Fibroblast of villous mesenchyme (primary cell): ENCODE measurements around the gene PRXL2A. TPM values are rescaled to one million over a fixed set of nuclear protein-coding genes. Genes with fewer than 3 reads are reported as not detected.
A peak's percentile ranks its signal among the peaks of the same experiment; 100 is the strongest.
"Not testable (repeated sequence)": the region's sequence is repeated elsewhere in the genome, so short reads cannot be mapped to it uniquely, and the experiment has no call there.

ENCODE experiments used
- DNase-seq: peaks from one replicate; pipeline ENCODE4 v3.0.0-alpha.2; 2010; ENCODE audit warnings: low read depth
- H3K4me3 ChIP-seq: 2 replicates; pipeline ENCODE4 v1.5.1; 2011; ENCODE audit warnings: low read depth, mild to moderate bottlenecking, low read length
- total RNA-seq: library from RNA; depleted of rRNA; stranded (reverse); fragments of >200 nt; gene quantifications from 2 replicates; pipeline ENCODE4 v1.2.3, GENCODE V29; 2012
- TF ChIP-seq, protein P1 (sequence below): IDR thresholded peaks from 2 replicates; pipeline ENCODE4 v1.5.1; 2012; ENCODE audit warnings: low read depth, mild to moderate bottlenecking, low read length; ENCODE audit not compliant: insufficient read depth

Gene PRXL2A, protein sequence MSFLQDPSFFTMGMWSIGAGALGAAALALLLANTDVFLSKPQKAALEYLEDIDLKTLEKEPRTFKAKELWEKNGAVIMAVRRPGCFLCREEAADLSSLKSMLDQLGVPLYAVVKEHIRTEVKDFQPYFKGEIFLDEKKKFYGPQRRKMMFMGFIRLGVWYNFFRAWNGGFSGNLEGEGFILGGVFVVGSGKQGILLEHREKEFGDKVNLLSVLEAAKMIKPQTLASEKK
- total RNA-seq, result 79.0 and 80.5 TPM in 2 replicates

DNA sequence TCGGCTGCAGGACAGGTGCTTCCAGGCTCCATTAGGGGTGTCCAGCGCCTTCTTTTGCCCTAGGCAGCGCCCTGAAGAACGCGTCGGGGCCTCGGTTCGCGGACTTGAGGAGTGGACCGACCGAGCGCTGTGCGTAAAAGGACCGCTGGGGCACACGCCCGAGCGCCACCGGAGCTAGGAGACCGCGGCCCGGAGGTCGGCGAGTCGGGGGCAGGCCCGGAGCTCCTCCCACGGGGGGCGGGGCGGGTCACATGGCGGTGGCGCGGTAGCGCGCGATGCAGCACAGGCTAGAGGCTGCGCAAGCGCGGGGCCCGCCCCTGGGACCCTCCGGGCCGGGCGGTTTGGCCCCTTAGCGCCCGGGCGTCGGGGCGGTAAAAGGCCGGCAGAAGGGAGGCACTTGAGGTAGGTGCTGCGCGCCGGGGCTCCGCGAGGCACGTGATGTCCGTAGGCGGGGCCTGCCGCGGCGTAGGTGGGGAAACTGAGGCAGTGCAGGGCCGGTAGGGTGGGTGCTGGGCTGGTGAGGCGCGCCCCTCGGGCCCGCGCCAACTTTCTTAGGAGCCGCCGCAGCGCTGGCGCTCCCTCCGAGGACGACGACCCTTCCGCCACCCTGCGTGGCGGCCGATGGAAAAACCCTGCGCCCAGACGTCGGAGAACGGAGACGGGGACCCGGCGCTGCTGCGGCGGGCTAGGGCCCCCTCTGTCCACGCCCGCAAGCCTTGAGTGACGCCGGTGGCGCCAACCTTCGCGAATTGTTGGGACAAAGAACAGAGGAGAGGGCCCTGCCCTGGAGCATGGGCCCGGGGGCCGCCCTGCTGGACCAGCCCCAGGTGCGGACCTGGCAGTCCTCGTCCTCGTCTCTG lies at the start of gene PRXL2A:
Gene PRXL2A, plus strand, starts transcription at position 310 of the 860 bp plus-strand sequence. CDS start 11,917 bp downstream, outside the sequence.
- TF ChIP-seq, protein P1, sequence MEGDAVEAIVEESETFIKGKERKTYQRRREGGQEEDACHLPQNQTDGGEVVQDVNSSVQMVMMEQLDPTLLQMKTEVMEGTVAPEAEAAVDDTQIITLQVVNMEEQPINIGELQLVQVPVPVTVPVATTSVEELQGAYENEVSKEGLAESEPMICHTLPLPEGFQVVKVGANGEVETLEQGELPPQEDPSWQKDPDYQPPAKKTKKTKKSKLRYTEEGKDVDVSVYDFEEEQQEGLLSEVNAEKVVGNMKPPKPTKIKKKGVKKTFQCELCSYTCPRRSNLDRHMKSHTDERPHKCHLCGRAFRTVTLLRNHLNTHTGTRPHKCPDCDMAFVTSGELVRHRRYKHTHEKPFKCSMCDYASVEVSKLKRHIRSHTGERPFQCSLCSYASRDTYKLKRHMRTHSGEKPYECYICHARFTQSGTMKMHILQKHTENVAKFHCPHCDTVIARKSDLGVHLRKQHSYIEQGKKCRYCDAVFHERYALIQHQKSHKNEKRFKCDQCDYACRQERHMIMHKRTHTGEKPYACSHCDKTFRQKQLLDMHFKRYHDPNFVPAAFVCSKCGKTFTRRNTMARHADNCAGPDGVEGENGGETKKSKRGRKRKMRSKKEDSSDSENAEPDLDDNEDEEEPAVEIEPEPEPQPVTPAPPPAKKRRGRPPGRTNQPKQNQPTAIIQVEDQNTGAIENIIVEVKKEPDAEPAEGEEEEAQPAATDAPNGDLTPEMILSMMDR, result no peak
- peak; percentile 63 for DNase-seq
- H3K4me3 ChIP-seq, result peak within 1 kb of the TSS; percentile 77

DNA sequence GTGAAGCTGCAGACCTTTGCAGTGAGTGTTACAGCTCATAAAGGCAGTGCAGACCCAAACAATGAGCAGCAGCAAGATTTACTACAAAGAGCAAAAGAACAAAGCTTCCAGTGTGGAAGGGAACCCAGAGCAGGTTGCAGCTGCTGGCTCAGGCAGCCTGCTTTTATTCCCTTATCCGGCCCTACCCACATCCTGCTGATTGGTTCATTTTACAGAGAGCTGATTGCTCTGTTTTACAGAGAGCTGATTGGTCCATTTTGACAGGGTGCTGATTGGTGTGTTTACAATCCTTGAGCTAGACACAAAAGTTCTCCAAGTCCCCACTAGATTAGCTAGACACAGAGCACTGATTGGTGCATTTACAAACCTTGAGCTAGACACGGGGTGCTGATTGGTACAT lies 49.4 kb upstream of the PRXL2A start:
- not testable (repeated sequence) for H3K4me3 ChIP-seq, DNase-seq

DNA sequence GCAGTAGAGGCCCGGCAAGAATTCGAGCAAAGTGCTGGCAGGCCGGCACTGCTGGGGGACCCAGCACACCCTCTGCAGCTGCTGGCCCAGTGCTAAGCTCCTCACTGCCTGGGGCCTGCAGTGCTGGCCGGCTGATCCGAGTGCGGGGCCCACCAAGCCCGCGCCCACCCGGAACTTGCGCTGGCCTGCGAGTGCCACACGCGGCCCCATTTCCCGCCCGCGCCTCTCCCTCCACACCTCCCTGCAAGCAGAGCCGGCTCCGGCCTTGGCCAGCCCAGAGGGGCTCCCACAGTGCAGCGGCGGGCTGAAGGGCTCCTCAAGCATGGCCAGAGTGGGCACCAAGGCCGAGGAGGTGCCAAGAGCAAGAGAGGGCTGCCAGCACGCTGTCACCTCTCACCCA lies 48.7 kb upstream of the PRXL2A start:
- no peak overlapping the region for H3K4me3 ChIP-seq
- DNase-seq, result no peak
- TF ChIP-seq, protein P1, result no peak

DNA sequence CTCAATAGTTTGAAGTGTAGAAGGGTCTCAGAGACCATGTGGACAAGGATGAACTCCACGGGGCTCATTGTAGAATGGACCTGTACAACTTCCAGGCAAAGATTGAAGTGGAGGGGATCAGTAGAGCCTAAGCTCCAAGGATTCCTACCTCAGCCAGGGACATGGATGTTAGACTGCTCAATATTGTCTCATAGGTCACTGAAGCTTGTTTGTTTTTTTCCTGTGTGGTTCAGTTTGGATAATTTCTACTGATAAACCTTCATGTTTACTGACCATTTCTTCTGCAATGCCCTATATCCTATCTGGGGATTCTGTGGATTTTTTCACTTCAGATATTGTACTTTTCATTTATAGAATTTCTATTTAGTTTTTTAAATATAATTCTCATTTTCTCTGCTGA lies 42.8 kb upstream of the PRXL2A start:
- TF ChIP-seq, protein P1, result no peak
- no peak for DNase-seq
- H3K4me3 ChIP-seq, result no peak overlapping the region

DNA sequence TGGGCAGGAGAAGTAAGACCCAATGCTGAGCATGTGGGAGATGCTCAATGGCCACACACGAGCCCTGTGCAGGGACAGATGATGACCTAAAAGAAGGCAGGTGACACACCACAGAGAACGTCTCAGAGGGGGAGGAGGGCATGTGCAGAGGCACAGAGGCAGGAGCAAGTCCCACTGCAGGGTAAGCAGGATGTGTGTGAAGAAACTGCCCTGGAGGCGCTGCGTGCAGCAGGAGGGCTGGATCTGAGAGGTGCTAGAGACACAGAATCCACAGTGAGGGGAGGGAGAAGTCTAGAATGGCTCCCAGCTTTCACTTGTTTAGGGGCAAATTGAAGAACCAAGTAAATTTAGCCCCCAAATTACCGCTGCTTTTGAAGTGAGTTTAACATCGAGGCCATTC lies 36.9 kb upstream of the PRXL2A start:
- H3K4me3 ChIP-seq, result no peak overlapping the region
- TF ChIP-seq, protein P1, result no peak
- no peak for DNase-seq

DNA sequence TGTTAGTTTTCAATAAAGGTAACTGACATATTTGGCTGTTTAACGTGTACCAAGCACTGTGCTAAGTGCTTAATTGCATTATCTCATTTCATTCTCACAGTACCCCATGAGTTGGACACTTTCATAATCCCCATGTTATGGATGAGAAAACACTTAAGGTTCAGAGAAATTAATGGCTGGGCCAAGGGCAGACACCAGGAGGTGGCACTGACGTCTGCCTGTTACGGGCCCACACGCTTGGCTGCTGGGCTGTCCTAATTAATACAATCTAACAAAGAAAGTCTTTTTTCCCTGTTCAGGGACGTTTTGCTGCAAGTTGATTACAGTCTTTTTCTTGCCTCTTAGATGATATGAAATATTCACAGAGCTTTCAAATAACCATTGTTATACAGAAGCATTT lies 35.7 kb upstream of the PRXL2A start:
- DNase-seq, result no peak
- TF ChIP-seq, protein P1, result no peak
- H3K4me3 ChIP-seq, result no peak overlapping the region

DNA sequence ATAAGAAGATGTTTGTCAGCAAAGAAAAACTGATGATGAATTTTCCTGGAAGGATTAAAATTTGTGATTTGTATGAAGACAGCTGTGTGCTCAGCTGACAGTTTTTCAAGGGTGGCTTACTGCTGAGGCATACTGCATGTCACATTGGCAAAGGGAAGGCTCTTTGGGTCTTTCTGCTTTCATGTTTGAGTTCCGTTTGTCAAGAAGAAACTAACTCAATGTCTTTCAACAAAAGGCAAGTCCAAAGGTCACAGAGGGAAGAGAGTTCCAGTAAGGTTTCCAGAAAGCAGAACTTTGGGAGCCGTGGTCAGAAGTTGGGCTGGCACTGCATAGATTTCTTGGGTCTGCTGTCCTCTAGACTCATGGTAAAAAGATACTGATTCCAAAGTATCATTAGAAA lies 34.8 kb upstream of the PRXL2A start:
- no peak for DNase-seq
- TF ChIP-seq, protein P1, result no peak
- H3K4me3 ChIP-seq, result no peak overlapping the region
